SIG-M5 (cell line): Measurements from ENCODE around the gene HNF4A.

Experiments used
- DNase-seq: peaks from one replicate; lab custom pipeline; 2025; lab: John Stamatoyannopoulos, UW

The HNF4A gene

GRCh38 chr20:44445742-44446710 is 90.5 kb downstream of the HNF4A start:
- no peak for DNase-seq

GRCh38 chr20:44447827-44448419 is 92.4 kb downstream of the HNF4A start:
- no peak for DNase-seq

GRCh38 chr20:44448753-44449546 is 93.5 kb downstream of the HNF4A start:
- DNase-seq = no peak

- DNase-seq = no peak
Measured at GRCh38 chr20:44449864-44450263, 94.4 kb downstream of the HNF4A start.

GRCh38 chr20:44450281-44450889 is 94.9 kb downstream of the HNF4A start:
- no peak for DNase-seq

- no peak for DNase-seq
Measured at GRCh38 chr20:44450903-44451450, 95.5 kb downstream of the HNF4A start.

- no peak for DNase-seq
Measured at GRCh38 chr20:44454306-44454963, 98.9 kb downstream of the HNF4A start.

- no peak for DNase-seq
Measured at GRCh38 chr20:44455126-44455525, 99.6 kb downstream of the HNF4A start.

GRCh38 chr20:44456611-44457010 is 101.1 kb downstream of the HNF4A start:
- no peak for DNase-seq

- DNase-seq = no peak
Measured at GRCh38 chr20:44457016-44457415, 101.5 kb downstream of the HNF4A start.

GRCh38 chr20:44459271-44459670 is 103.8 kb downstream of the HNF4A start:
- DNase-seq = no peak

- DNase-seq = no peak
Measured at GRCh38 chr20:44460795-44461141, 105.3 kb downstream of the HNF4A start.

- DNase-seq = no peak
Measured at GRCh38 chr20:44461142-44461802, 105.8 kb downstream of the HNF4A start.

- DNase-seq = no peak
Measured at GRCh38 chr20:44461803-44462174, 106.3 kb downstream of the HNF4A start.

- DNase-seq = no peak
Measured at GRCh38 chr20:44463466-44463865, 108.0 kb downstream of the HNF4A start.

- no peak for DNase-seq
Measured at GRCh38 chr20:44464514-44464913, 109.0 kb downstream of the HNF4A start.

GRCh38 chr20:44465001-44465560 is 109.6 kb downstream of the HNF4A start:
- DNase-seq = no peak

- DNase-seq = no peak
Measured at GRCh38 chr20:44467289-44467883, 111.9 kb downstream of the HNF4A start.

- DNase-seq = no peak
Measured at GRCh38 chr20:44468044-44468782, 112.7 kb downstream of the HNF4A start.
